IMR-90 (cell line): Measurements from ENCODE around the gene TMEM63B. TPM values are rescaled to one million over a fixed set of nuclear protein-coding genes. Genes with fewer than 3 reads are reported as not detected.

Experiments used
- ATAC-seq: fragments of 200-7000 bp; cut with Tn5 transposase; 2 replicates; pipeline ENCODE4 v1.9.1; 2020; ENCODE audit warnings: low read depth, mild to moderate bottlenecking, moderate library complexity
- BruUV-seq: library from RNA; stranded (reverse); fragments of 400-500 nt; replicated peaks from 2 replicates; lab custom pipeline; 2021; lab: Mats Ljungman, UMichigan
- CTCF ChIA-PET: fragments of 300-600 bp; formaldehyde crosslinking; extraction: SDS; loops from one replicate; lab custom pipeline; 2021; ENCODE audit warnings: antibody characterized with exemption; lab: Yijun Ruan, JAX
- POLR2A ChIA-PET: fragments of 300-600 bp; sonication (Branson Sonifier 250); formaldehyde crosslinking; loops from one replicate; lab custom pipeline; 2022; ENCODE audit warnings: antibody characterized with exemption; ENCODE audit not compliant: unreplicated experiment; lab: Charles Lee
- DNase-seq: peaks from one replicate; pipeline ENCODE4 v3.0.0; 2013
- H2AFZ ChIP-seq: replicated peaks from 2 replicates; pipeline ENCODE3; 2013; ENCODE audit warnings: low read length, mild to moderate bottlenecking; ENCODE audit not compliant: poor library complexity
- H2AK5ac ChIP-seq: 2 replicates; pipeline ENCODE4 v1.6.1; 2013; ENCODE audit warnings: low read depth, low read length, inconsistent platforms
- H2AK9ac ChIP-seq: replicated peaks from 2 replicates; pipeline ENCODE3; 2013; ENCODE audit warnings: mild to moderate bottlenecking, low read depth, low read length, moderate library complexity; ENCODE audit not compliant: poor library complexity
- H2BK120ac ChIP-seq: 2 replicates; pipeline ENCODE4 v1.6.1; 2013; ENCODE audit warnings: low read depth, low read length, inconsistent platforms
- H2BK15ac ChIP-seq: 3 replicates; pipeline ENCODE4 v1.6.1; 2013; ENCODE audit warnings: low read depth, low read length, inconsistent platforms
- H2BK20ac ChIP-seq: 2 replicates; pipeline ENCODE4 v1.6.1; 2013; ENCODE audit warnings: low read depth, mild to moderate bottlenecking, inconsistent platforms, low read length, moderate library complexity
- H2BK5ac ChIP-seq: 2 replicates; pipeline ENCODE4 v1.6.1; 2013; ENCODE audit warnings: mild to moderate bottlenecking, low read depth, low read length, inconsistent platforms; ENCODE audit not compliant: poor library complexity, severe bottlenecking
- H3K14ac ChIP-seq: replicated peaks from 2 replicates; pipeline ENCODE4 v1.6.1; 2013; ENCODE audit warnings: low read depth, low read length, inconsistent platforms
- H3K18ac ChIP-seq: 2 replicates; pipeline ENCODE4 v1.6.1; 2013; ENCODE audit warnings: low read depth, low read length, control low read depth
- H3K23ac ChIP-seq: 2 replicates; pipeline ENCODE4 v1.6.1; 2013; ENCODE audit warnings: low read depth, low read length, inconsistent platforms
- H3K27ac ChIP-seq: 2 replicates; pipeline ENCODE4 v1.5.1; 2013; ENCODE audit warnings: mild to moderate bottlenecking, control low read depth, low read length; ENCODE audit not compliant: insufficient read depth
- H3K27me3 ChIP-seq: 2 replicates; pipeline ENCODE4 v1.6.1; 2013; ENCODE audit warnings: low read length; ENCODE audit not compliant: control insufficient read depth, insufficient read depth
- H3K36me3 ChIP-seq: 2 replicates; pipeline ENCODE4 v1.6.1; 2013; ENCODE audit warnings: low read length, mixed read lengths; ENCODE audit not compliant: control insufficient read depth, insufficient read depth
- H3K4ac ChIP-seq: 2 replicates; pipeline ENCODE4 v1.6.1; 2013; ENCODE audit warnings: low read depth, low read length, inconsistent platforms
- H3K4me1 ChIP-seq: 2 replicates; pipeline ENCODE4 v1.6.1; 2013; ENCODE audit warnings: low read length, mixed read lengths; ENCODE audit not compliant: control insufficient read depth, insufficient read depth
- H3K4me2 ChIP-seq: 2 replicates; pipeline ENCODE4 v1.6.1; 2013; ENCODE audit warnings: low read depth, mild to moderate bottlenecking, control low read depth, low read length, moderate library complexity
- H3K4me3 ChIP-seq: 2 replicates; pipeline ENCODE4 v1.5.1; 2013; ENCODE audit warnings: low read depth, mild to moderate bottlenecking, control low read depth, low read length, moderate library complexity; ENCODE audit not compliant: insufficient read depth
- H3K56ac ChIP-seq: 2 replicates; pipeline ENCODE4 v1.6.1; 2013; ENCODE audit warnings: low read length, inconsistent platforms; ENCODE audit not compliant: insufficient read depth; ENCODE audit errors: extremely low read depth
- H3K79me1 ChIP-seq, 2 experiments: 2 replicates each; pipeline ENCODE4 v1.6.1; 2013; ENCODE audit warnings: low read length in 2 of 2, inconsistent platforms in 1 of 2, low read depth in 1 of 2
- H3K9ac ChIP-seq: 2 replicates; pipeline ENCODE4 v1.6.1; 2013; ENCODE audit warnings: low read depth, low read length, control low read depth
- H3K9me1 ChIP-seq: 2 replicates; pipeline ENCODE4 v1.6.1; 2013; ENCODE audit warnings: low read length, inconsistent platforms; ENCODE audit not compliant: insufficient read depth
- H3K9me3 ChIP-seq: 2 replicates; pipeline ENCODE4 v1.6.1; 2013; ENCODE audit warnings: low read length; ENCODE audit not compliant: control insufficient read depth, insufficient read depth
- H4K20me1 ChIP-seq: 2 replicates; pipeline ENCODE4 v1.6.1; 2013; ENCODE audit warnings: low read length, inconsistent platforms; ENCODE audit not compliant: insufficient read depth
- H4K5ac ChIP-seq: 2 replicates; pipeline ENCODE4 v1.6.1; 2013; ENCODE audit warnings: mild to moderate bottlenecking, low read depth, low read length, control low read depth
- H4K8ac ChIP-seq, 2 experiments: 2 replicates each; pipeline ENCODE4 v1.6.1; 2013; ENCODE audit warnings: low read depth in 2 of 2, low read length in 2 of 2, control low read depth in 1 of 2, inconsistent platforms in 1 of 2
- H4K91ac ChIP-seq: 2 replicates; pipeline ENCODE4 v1.6.1; 2013; ENCODE audit warnings: low read depth, low read length, inconsistent platforms; ENCODE audit not compliant: insufficient read depth
- BHLHE40 ChIP-seq: fragments of 150-350 bp; IDR thresholded peaks from 2 replicates; pipeline ENCODE4 v1.6.1; 2016; ENCODE audit warnings: mild to moderate bottlenecking, low read depth, low read length
- CHD1 ChIP-seq: IDR thresholded peaks from 2 replicates; pipeline ENCODE4 v1.6.1; 2012; ENCODE audit warnings: low read depth, low read length, improper control_type of control experiment
- MAFK ChIP-seq: IDR thresholded peaks from 2 replicates; pipeline ENCODE4 v1.6.1; 2012; ENCODE audit warnings: low read depth, low read length, improper control_type of control experiment
- MAZ ChIP-seq: IDR thresholded peaks from 2 replicates; pipeline ENCODE4 v1.6.1; 2012; ENCODE audit warnings: low read depth, mild to moderate bottlenecking, low read length, improper control_type of control experiment, moderate library complexity, borderline replicate concordance
- NFE2L2 ChIP-seq: fragments of 150-350 bp; IDR thresholded peaks from 2 replicates; pipeline ENCODE4 v1.6.1; 2016; ENCODE audit warnings: low read depth, mild to moderate bottlenecking, low read length
- POLR2A ChIP-seq: IDR thresholded peaks from 2 replicates; pipeline ENCODE4 v1.6.1; 2012; ENCODE audit warnings: mild to moderate bottlenecking, low read depth, low read length
- RCOR1 ChIP-seq: IDR thresholded peaks from 2 replicates; pipeline ENCODE4 v1.6.1; 2012; ENCODE audit warnings: mild to moderate bottlenecking, low read length, improper control_type of control experiment; ENCODE audit not compliant: insufficient replicate concordance
- RFX5 ChIP-seq: IDR thresholded peaks from 2 replicates; pipeline ENCODE4 v1.8.0; 2012; ENCODE audit warnings: low read depth, mild to moderate bottlenecking, low read length, moderate library complexity
- SMC3 ChIP-seq: fragments of 150-350 bp; IDR thresholded peaks from 2 replicates; pipeline ENCODE4 v1.6.1; 2016; ENCODE audit warnings: low read depth, mild to moderate bottlenecking, antibody characterized with exemption, low read length, moderate library complexity
- USF2 ChIP-seq: fragments of 150-350 bp; IDR thresholded peaks from 2 replicates; pipeline ENCODE4 v1.6.1; 2017; ENCODE audit warnings: mild to moderate bottlenecking, antibody characterized with exemption, low read length, low read depth
- WGBS, 2 experiments: methylation state at CpG; one replicate each; pipeline versions ENCODE4 v1.1.5 to v1.1.7; 2013; ENCODE audit warnings: missing lambda C conversion rate in 2 of 2; ENCODE audit not compliant: insufficient read length in 1 of 2; ENCODE audit errors: extremely low coverage in 2 of 2; 5-methylcytosine and 5-hydroxymethylcytosine counted together
- dilution Hi-C: fragments of 300-500 bp; cut with HindIII; formaldehyde crosslinking; loops from one replicate; pipeline ENCODE4 v1.14.3; 2018; ENCODE audit warnings: low sequenced_read_pairs; ENCODE audit not compliant: unreplicated experiment
- in situ Hi-C: fragments of 300-500 bp; cut with MboI; formaldehyde crosslinking; loops from 3 replicates; pipeline ENCODE4 v1.14.3; 2019; ENCODE audit warnings: low sequenced_read_pairs, inconsistent platforms, mixed read lengths
- intact Hi-C: fragments of 100-400 bp; cut with micrococcal nuclease; formaldehyde crosslinking; loops from 2 replicates; pipeline ENCODE4 v1.10.0; 2022
- polyA plus RNA-seq, 3 experiments: library from polyadenylated mRNA; depleted of rRNA; stranded (reverse); fragments of >200 nt; gene quantifications; 2 replicates each; pipeline ENCODE4 v1.2.3, GENCODE V29; 2012; ENCODE audit warnings: low replicate concordance in 1 of 3
- total RNA-seq: library from RNA; depleted of rRNA; stranded (reverse); fragments of >200 nt; gene quantifications from 2 replicates; pipeline ENCODE4 v1.2.3, GENCODE V29; 2012
- TF ChIP-seq, protein P1 (sequence below): fragments of 150-350 bp; IDR thresholded peaks from 2 replicates; pipeline ENCODE4 v1.6.1; 2016; ENCODE audit warnings: low read depth, mild to moderate bottlenecking, low read length, moderate library complexity, borderline replicate concordance

Gene TMEM63B
- total and polyA plus RNA-seq, 2 of the 4 experiments (the other 2 are of a cell fraction), result 12.2 to 42.6 TPM

DNA sequence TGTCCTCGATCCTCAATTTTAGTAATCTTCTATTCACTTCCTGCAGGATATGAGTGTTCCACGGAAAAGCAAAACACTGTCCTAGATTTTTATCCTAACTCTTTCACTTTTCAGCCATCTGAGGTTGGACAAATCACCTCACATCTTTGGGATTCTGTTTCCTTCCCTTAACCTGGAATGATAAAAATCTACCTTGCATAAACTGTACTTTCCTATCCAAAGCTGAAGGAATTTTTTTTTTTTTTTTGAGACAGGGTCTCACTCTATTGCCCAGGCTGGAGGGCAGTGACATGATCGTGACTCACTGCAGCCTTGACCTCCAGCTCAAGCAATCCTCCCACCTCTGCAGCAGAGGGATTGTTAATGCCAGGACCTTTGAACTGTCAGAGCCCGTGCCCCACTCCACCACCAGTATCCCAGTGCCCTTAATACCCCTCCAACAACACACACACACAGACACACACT is 51.8 kb downstream of the TMEM63B start (continued):
- TF ChIP-seq USF2, result no peak

GRCh38 chr6:44179648-44180047 is 52.3 kb downstream of the TMEM63B start:
- Histone ChIP-seq H3K14ac (no peak overlapping the region), H3K23ac (no peak overlapping the region), H2AK5ac (0 out of 2 replicates have a peak overlapping the region, but pooled peaks have one; percentile 15), H3K36me3 (no peaks in the 10 kb centered on the region), H2BK20ac (0 out of 2 replicates have a peak overlapping the region, but pooled peaks have one; percentile 9), H3K79me1 (no peaks in the 10 kb centered on the region), H3K4me1 (no peaks in the 10 kb centered on the region), H2BK120ac (0 out of 2 replicates have a peak overlapping the region, but pooled peaks have one; percentile 40), H3K27me3 (peaks cover 13% of the 10 kb centered on the region), H3K9me1 (0 out of 2 replicates have a peak, but pooled peaks cover 9% of the 10 kb centered on the region), H3K9ac (no peak overlapping the region), H3K56ac (no peak overlapping the region), H4K8ac (peak overlapping the region in 1 of 2 experiments; percentile 40; a peak in 2 of 4 replicates), H3K9me3 (no peaks in the 10 kb centered on the region), H3K27ac (no peak overlapping the region), H3K4me3 (no peak overlapping the region), H2BK15ac (no peak overlapping the region), H4K5ac (no peak overlapping the region), H3K4ac (peak overlapping the region; percentile 20), H2AFZ (no peak overlapping the region), H4K20me1 (no peaks in the 10 kb centered on the region; the same call in 1 of the 2 replicates), H4K91ac (no peak overlapping the region), H3K18ac (no peak overlapping the region), H2AK9ac (peak overlapping the region; percentile 55), H3K4me2 (no peak overlapping the region), H2BK5ac (no peak overlapping the region)
- TF ChIP-seq RCOR1, result no peak
- no peak for TF ChIP-seq CHD1
- TF ChIP-seq USF2, result no peak
- no peak for TF ChIP-seq SMC3
- no peak for TF ChIP-seq MAZ
- TF ChIP-seq POLR2A, result no peak
- TF ChIP-seq BHLHE40, result no peak
- no peak for TF ChIP-seq NFE2L2
- TF ChIP-seq MAFK, result no peak
- TF ChIP-seq RFX5, result no peak
- TF ChIP-seq, protein P1, sequence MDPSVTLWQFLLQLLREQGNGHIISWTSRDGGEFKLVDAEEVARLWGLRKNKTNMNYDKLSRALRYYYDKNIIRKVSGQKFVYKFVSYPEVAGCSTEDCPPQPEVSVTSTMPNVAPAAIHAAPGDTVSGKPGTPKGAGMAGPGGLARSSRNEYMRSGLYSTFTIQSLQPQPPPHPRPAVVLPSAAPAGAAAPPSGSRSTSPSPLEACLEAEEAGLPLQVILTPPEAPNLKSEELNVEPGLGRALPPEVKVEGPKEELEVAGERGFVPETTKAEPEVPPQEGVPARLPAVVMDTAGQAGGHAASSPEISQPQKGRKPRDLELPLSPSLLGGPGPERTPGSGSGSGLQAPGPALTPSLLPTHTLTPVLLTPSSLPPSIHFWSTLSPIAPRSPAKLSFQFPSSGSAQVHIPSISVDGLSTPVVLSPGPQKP, result no peak
- WGBS, 2 experiments, result no CpG with 5 or more reads among the region's 7 CpGs
- ChIA-PET CTCF (no interaction called here), POLR2A (no interaction called here)
- BruUV-seq, result no TSS peak
- dilution Hi-C loops, result no loop called here
- intact Hi-C loops, result no loop called here
- in situ Hi-C loops, result no loop called here
- ATAC-seq (no peak), DNase-seq (no peak)
